ENCODE results near the gene OR8B12.

Gene OR8B12

GRCh38 chr11:124584681-124585372, 41.4 kb upstream of the OR8B12 start:
- Histone ChIP-seq H3K9ac (ENCODE audit: low read length) (no peak overlapping the region), H3K79me1 (replicated peaks; ENCODE audit: low read length, poor library complexity, severe bottlenecking) (no peaks in the 10 kb centered on the region), H3K4me3 (ENCODE audit: insufficient read depth in 1 of 2, low read depth in 1 of 2, low read length in 2 of 2) (no peak overlapping the region), H2BK5ac (ENCODE audit: low read depth, low read length, poor library complexity, severe bottlenecking) (no peak overlapping the region), H3K4ac (ENCODE audit: low read depth in 1 of 2, low read length in 2 of 2) (no peak overlapping the region), H3K36me3 (ENCODE audit: control insufficient read depth in 1 of 2, insufficient read depth in 2 of 2, low read depth in 1 of 2, low read length in 2 of 2) (no peaks in the 10 kb centered on the region), H3K4me1 (ENCODE audit: control insufficient read depth, insufficient read depth, low read depth, low read length) (no peaks in the 10 kb centered on the region), H2BK15ac (ENCODE audit: low read depth, poor library complexity, severe bottlenecking) (no peak overlapping the region), H3K9me3 (ENCODE audit: control insufficient read depth, low read length) (no peaks in the 10 kb centered on the region), H3K27me3 (ENCODE audit: control insufficient read depth in 1 of 2, insufficient read depth in 1 of 2, low read length in 2 of 2) (peaks cover 5 to 12% of the 10 kb centered on the region in 2 experiments), H3K4me2 (ENCODE audit: low read length, poor library complexity, severe bottlenecking) (no peak overlapping the region), H2AK5ac (ENCODE audit: low read length, severe bottlenecking) (no peak overlapping the region), H3K18ac (ENCODE audit: low read depth in 1 of 2, low read length in 2 of 2) (no peak overlapping the region), H3K27ac (ENCODE audit: low read length, poor library complexity, severe bottlenecking) (no peak overlapping the region), H2BK120ac (ENCODE audit: low read depth, low read length) (no peak overlapping the region), H4K8ac (ENCODE audit: low read length) (no peak overlapping the region), H3K14ac (ENCODE audit: low read length in 2 of 2) (no peak overlapping the region), H2AFZ (ENCODE audit: low read depth, low read length) (no peak overlapping the region), H4K91ac (ENCODE audit: low read length) (no peak overlapping the region), H3K23ac (ENCODE audit: low read length in 2 of 2) (no peak overlapping the region), H2BK12ac (ENCODE audit: low read length in 2 of 2) (no peak overlapping the region)
- 91% methylated on average over 2 of the region's 4 CpGs for WGBS
- DNase-seq = no peak

GRCh38 chr11:124583781-124584180, 40.3 kb upstream of the OR8B12 start:
- Histone ChIP-seq H2BK15ac (ENCODE audit: low read depth, poor library complexity, severe bottlenecking) (no peak overlapping the region), H3K4me2 (ENCODE audit: low read length, poor library complexity, severe bottlenecking) (no peak overlapping the region), H3K9me3 (ENCODE audit: control insufficient read depth, low read length) (no peaks in the 10 kb centered on the region), H2AFZ (ENCODE audit: low read depth, low read length) (no peak overlapping the region), H2BK5ac (ENCODE audit: low read depth, low read length, poor library complexity, severe bottlenecking) (no peak overlapping the region), H3K27me3 (ENCODE audit: control insufficient read depth in 1 of 2, insufficient read depth in 1 of 2, low read length in 2 of 2) (peaks cover 5 to 12% of the 10 kb centered on the region in 2 experiments), H3K4ac (ENCODE audit: low read depth in 1 of 2, low read length in 2 of 2) (no peak overlapping the region), H4K8ac (ENCODE audit: low read length) (no peak overlapping the region), H2AK5ac (ENCODE audit: low read length, severe bottlenecking) (no peak overlapping the region), H2BK12ac (ENCODE audit: low read length in 2 of 2) (no peak overlapping the region), H2BK120ac (ENCODE audit: low read depth, low read length) (no peak overlapping the region), H3K4me3 (ENCODE audit: insufficient read depth in 1 of 2, low read depth in 1 of 2, low read length in 2 of 2) (no peak overlapping the region), H3K79me1 (replicated peaks; ENCODE audit: low read length, poor library complexity, severe bottlenecking) (no peaks in the 10 kb centered on the region), H4K91ac (ENCODE audit: low read length) (no peak overlapping the region), H3K23ac (ENCODE audit: low read length in 2 of 2) (no peak overlapping the region), H3K18ac (ENCODE audit: low read depth in 1 of 2, low read length in 2 of 2) (no peak overlapping the region), H3K27ac (ENCODE audit: low read length, poor library complexity, severe bottlenecking) (no peak overlapping the region), H3K14ac (ENCODE audit: low read length in 2 of 2) (no peak overlapping the region), H3K9ac (ENCODE audit: low read length) (no peak overlapping the region), H3K36me3 (ENCODE audit: control insufficient read depth in 1 of 2, insufficient read depth in 2 of 2, low read depth in 1 of 2, low read length in 2 of 2) (no peaks in the 10 kb centered on the region), H3K4me1 (ENCODE audit: control insufficient read depth, insufficient read depth, low read depth, low read length) (no peaks in the 10 kb centered on the region)
- DNase-seq = no peak
- WGBS = 86% methylated on average over 8 of the region's 8 CpGs

GRCh38 chr11:124582565-124582964, 39.1 kb upstream of the OR8B12 start:
- Histone ChIP-seq H3K23ac (ENCODE audit: low read length in 2 of 2) (no peak overlapping the region), H3K36me3 (ENCODE audit: control insufficient read depth in 1 of 2, insufficient read depth in 2 of 2, low read depth in 1 of 2, low read length in 2 of 2) (no peaks in the 10 kb centered on the region), H2AK5ac (ENCODE audit: low read length, severe bottlenecking) (no peak overlapping the region), H3K18ac (ENCODE audit: low read depth in 1 of 2, low read length in 2 of 2) (no peak overlapping the region), H3K4me2 (ENCODE audit: low read length, poor library complexity, severe bottlenecking) (no peak overlapping the region), H2BK15ac (ENCODE audit: low read depth, poor library complexity, severe bottlenecking) (no peak overlapping the region), H3K79me1 (replicated peaks; ENCODE audit: low read length, poor library complexity, severe bottlenecking) (no peaks in the 10 kb centered on the region), H3K4me3 (ENCODE audit: insufficient read depth in 1 of 2, low read depth in 1 of 2, low read length in 2 of 2) (no peak overlapping the region), H4K91ac (ENCODE audit: low read length) (no peak overlapping the region), H2AFZ (ENCODE audit: low read depth, low read length) (no peak overlapping the region), H3K9me3 (ENCODE audit: control insufficient read depth, low read length) (no peaks in the 10 kb centered on the region), H3K9ac (ENCODE audit: low read length) (no peak overlapping the region), H3K4me1 (ENCODE audit: control insufficient read depth, insufficient read depth, low read depth, low read length) (no peaks in the 10 kb centered on the region), H4K8ac (ENCODE audit: low read length) (no peak overlapping the region), H2BK5ac (ENCODE audit: low read depth, low read length, poor library complexity, severe bottlenecking) (no peak overlapping the region), H3K14ac (ENCODE audit: low read length in 2 of 2) (no peak overlapping the region), H2BK12ac (ENCODE audit: low read length in 2 of 2) (no peak overlapping the region), H3K27me3 (ENCODE audit: control insufficient read depth in 1 of 2, insufficient read depth in 1 of 2, low read length in 2 of 2) (peaks cover 5 to 18% of the 10 kb centered on the region in 2 experiments), H3K27ac (ENCODE audit: low read length, poor library complexity, severe bottlenecking) (no peak overlapping the region), H3K4ac (ENCODE audit: low read depth in 1 of 2, low read length in 2 of 2) (no peak overlapping the region), H2BK120ac (ENCODE audit: low read depth, low read length) (no peak overlapping the region)
- DNase-seq = no peak
- WGBS = no CpG with 5 or more reads among the region's 2 CpGs

GRCh38 chr11:124581817-124582216, 38.4 kb upstream of the OR8B12 start:
- H3K36me3 ChIP-seq (ENCODE audit: control insufficient read depth in 1 of 2, insufficient read depth in 2 of 2, low read depth in 1 of 2, low read length in 2 of 2) = no peaks in the 10 kb centered on the region
- H3K23ac ChIP-seq (ENCODE audit: low read length in 2 of 2) = no peak overlapping the region
- no peak overlapping the region for H3K4me2 ChIP-seq (ENCODE audit: low read length, poor library complexity, severe bottlenecking)
- no peak overlapping the region for H3K14ac ChIP-seq (ENCODE audit: low read length in 2 of 2)
- H2BK12ac ChIP-seq (ENCODE audit: low read length in 2 of 2) = no peak overlapping the region
- H3K4me3 ChIP-seq (ENCODE audit: insufficient read depth in 1 of 2, low read depth in 1 of 2, low read length in 2 of 2) = no peak overlapping the region
- no peak overlapping the region for H2BK5ac ChIP-seq (ENCODE audit: low read depth, low read length, poor library complexity, severe bottlenecking)
- WGBS = 76% methylated on average over 6 of the region's 6 CpGs
- H3K4ac ChIP-seq (ENCODE audit: low read depth in 1 of 2, low read length in 2 of 2) = no peak overlapping the region
- no peak overlapping the region for H2BK120ac ChIP-seq (ENCODE audit: low read depth, low read length)
- no peak overlapping the region for H3K9ac ChIP-seq (ENCODE audit: low read length)
- H2AFZ ChIP-seq (ENCODE audit: low read depth, low read length) = no peak overlapping the region
- no peak overlapping the region for H4K8ac ChIP-seq (ENCODE audit: low read length)
- no peak overlapping the region for H3K18ac ChIP-seq (ENCODE audit: low read depth in 1 of 2, low read length in 2 of 2)
- H3K9me3 ChIP-seq (ENCODE audit: control insufficient read depth, low read length) = no peaks in the 10 kb centered on the region
- H3K27me3 ChIP-seq (ENCODE audit: control insufficient read depth in 1 of 2, insufficient read depth in 1 of 2, low read length in 2 of 2) = peaks cover 5 to 23% of the 10 kb centered on the region in 2 experiments
- H3K4me1 ChIP-seq (ENCODE audit: control insufficient read depth, insufficient read depth, low read depth, low read length) = no peaks in the 10 kb centered on the region
- no peaks in the 10 kb centered on the region for H3K79me1 ChIP-seq (replicated peaks; ENCODE audit: low read length, poor library complexity, severe bottlenecking)
- no peak overlapping the region for H2BK15ac ChIP-seq (ENCODE audit: low read depth, poor library complexity, severe bottlenecking)
- DNase-seq = no peak
- no peak overlapping the region for H3K27ac ChIP-seq (ENCODE audit: low read length, poor library complexity, severe bottlenecking)
- no peak overlapping the region for H4K91ac ChIP-seq (ENCODE audit: low read length)
- no peak overlapping the region for H2AK5ac ChIP-seq (ENCODE audit: low read length, severe bottlenecking)
